ENCODE data around the gene ERBB4.

The ERBB4 gene

GRCh38 chr2:211416373-211416772 lies 1122.2 kb downstream of the ERBB4 start:
- Histone ChIP-seq H3K4me2 (ENCODE audit: low read depth, low read length, poor library complexity, severe bottlenecking) (no peak overlapping the region), H3K4me1 (ENCODE audit: insufficient read depth, low read length, poor library complexity, severe bottlenecking) (no peaks in the 10 kb centered on the region), H2AFZ (ENCODE audit: low read length) (no peak overlapping the region), H3K9ac (ENCODE audit: low read depth, low read length, poor library complexity, severe bottlenecking) (no peak overlapping the region), H3K36me3 (ENCODE audit: insufficient read depth, low read length) (no peaks in the 10 kb centered on the region), H3K79me2 (ENCODE audit: insufficient read depth, low read length) (no peaks in the 10 kb centered on the region), H3K9me2 (replicated peaks; ENCODE audit: low read depth, low read length) (no peaks in the 10 kb centered on the region), H3K9me3 (ENCODE audit: insufficient read depth, low read depth, low read length) (peaks cover 3% of the 10 kb centered on the region; the same call in 1 of the 2 replicates), H3K27me3 (ENCODE audit: insufficient read depth, low read length, poor library complexity, severe bottlenecking) (no peaks in the 10 kb centered on the region), H3F3A (ENCODE audit: low read depth) (no peaks in the 10 kb centered on the region), H4K20me1 (ENCODE audit: insufficient read depth, low read length, poor library complexity, severe bottlenecking) (no peaks in the 10 kb centered on the region), H3K4me3 (ENCODE audit: low read length, poor library complexity, severe bottlenecking) (no peak overlapping the region)
- no peak for TF ChIP-seq CTCF (conservative IDR thresholded peaks at IDR 0.05; ENCODE audit: low read length)
- no peak for TF ChIP-seq EZH2phosphoT487 (IDR thresholded peaks at IDR 0.05; ENCODE audit: borderline replicate concordance)

- Histone ChIP-seq H4K20me1 (ENCODE audit: insufficient read depth, low read length, poor library complexity, severe bottlenecking) (no peaks in the 10 kb centered on the region), H2AFZ (ENCODE audit: low read length) (no peak overlapping the region), H3K4me3 (ENCODE audit: low read length, poor library complexity, severe bottlenecking) (no peak overlapping the region), H3K79me2 (ENCODE audit: insufficient read depth, low read length) (no peaks in the 10 kb centered on the region), H3K4me1 (ENCODE audit: insufficient read depth, low read length, poor library complexity, severe bottlenecking) (no peaks in the 10 kb centered on the region), H3K9me2 (replicated peaks; ENCODE audit: low read depth, low read length) (no peaks in the 10 kb centered on the region), H3K9me3 (ENCODE audit: insufficient read depth, low read depth, low read length) (peaks cover 3% of the 10 kb centered on the region; the same call in 1 of the 2 replicates), H3K27me3 (ENCODE audit: insufficient read depth, low read length, poor library complexity, severe bottlenecking) (no peaks in the 10 kb centered on the region), H3K4me2 (ENCODE audit: low read depth, low read length, poor library complexity, severe bottlenecking) (no peak overlapping the region), H3K9ac (ENCODE audit: low read depth, low read length, poor library complexity, severe bottlenecking) (no peak overlapping the region), H3F3A (ENCODE audit: low read depth) (no peaks in the 10 kb centered on the region), H3K36me3 (ENCODE audit: insufficient read depth, low read length) (no peaks in the 10 kb centered on the region)
- TF ChIP-seq EZH2phosphoT487 (IDR thresholded peaks at IDR 0.05; ENCODE audit: borderline replicate concordance) (no peak), CTCF (conservative IDR thresholded peaks at IDR 0.05; ENCODE audit: low read length) (no peak)
Observed at GRCh38 chr2:211413746-211414145, 1124.9 kb downstream of the ERBB4 start.

GRCh38 chr2:211408483-211408891 lies 1130.1 kb downstream of the ERBB4 start:
- no peak overlapping the region for H3K4me2 ChIP-seq (ENCODE audit: low read depth, low read length, poor library complexity, severe bottlenecking)
- no peaks in the 10 kb centered on the region for H3K36me3 ChIP-seq (ENCODE audit: insufficient read depth, low read length)
- H3K9ac ChIP-seq (ENCODE audit: low read depth, low read length, poor library complexity, severe bottlenecking) = no peak overlapping the region
- no peak for TF ChIP-seq CTCF (conservative IDR thresholded peaks at IDR 0.05; ENCODE audit: low read length)
- H3K9me2 ChIP-seq (replicated peaks; ENCODE audit: low read depth, low read length) = no peaks in the 10 kb centered on the region
- no peaks in the 10 kb centered on the region for H3K4me1 ChIP-seq (ENCODE audit: insufficient read depth, low read length, poor library complexity, severe bottlenecking)
- H4K20me1 ChIP-seq (ENCODE audit: insufficient read depth, low read length, poor library complexity, severe bottlenecking) = no peaks in the 10 kb centered on the region
- H3K9me3 ChIP-seq (ENCODE audit: insufficient read depth, low read depth, low read length) = no peaks in the 10 kb centered on the region
- H3K79me2 ChIP-seq (ENCODE audit: insufficient read depth, low read length) = no peaks in the 10 kb centered on the region
- no peaks in the 10 kb centered on the region for H3F3A ChIP-seq (ENCODE audit: low read depth)
- H3K27me3 ChIP-seq (ENCODE audit: insufficient read depth, low read length, poor library complexity, severe bottlenecking) = no peaks in the 10 kb centered on the region
- 0 out of 2 replicates have a peak overlapping the region, but pooled peaks have one; percentile 10 for H2AFZ ChIP-seq (ENCODE audit: low read length)
- H3K4me3 ChIP-seq (ENCODE audit: low read length, poor library complexity, severe bottlenecking) = no peak overlapping the region
